Parathyroid adenoma (tissue), 2 donors: ENCODE results near the gene FXYD2.

Experiments used
- H2AFZ ChIP-seq: fragments of 300-600 bp; sonication (generic); one replicate; pipeline ENCODE4 v1.7.0; 2017; ENCODE audit warnings: antibody characterized with exemption, mild to moderate bottlenecking
- H3K27ac ChIP-seq: fragments of 300-600 bp; sonication (generic); one replicate; pipeline ENCODE4 v1.7.0; 2017
- H3K27me3 ChIP-seq: fragments of 300-600 bp; sonication (generic); one replicate; pipeline ENCODE4 v1.7.0; 2017; ENCODE audit warnings: low read length; ENCODE audit not compliant: control insufficient read depth, insufficient read depth
- H3K36me3 ChIP-seq: fragments of 300-600 bp; sonication (generic); one replicate; pipeline ENCODE4 v1.7.0; 2017; ENCODE audit warnings: low read length; ENCODE audit not compliant: control insufficient read depth, insufficient read depth
- H3K4me1 ChIP-seq: fragments of 300-600 bp; sonication (generic); one replicate; pipeline ENCODE4 v1.7.0; 2017; ENCODE audit warnings: control low read depth
- H3K4me2 ChIP-seq: fragments of 300-600 bp; sonication (generic); one replicate; pipeline ENCODE4 v1.7.0; 2017; ENCODE audit warnings: low read length
- H3K4me3 ChIP-seq: fragments of 300-600 bp; sonication (generic); one replicate; pipeline ENCODE4 v1.7.0; 2017; ENCODE audit warnings: low read depth, low read length
- H3K79me2 ChIP-seq: fragments of 300-600 bp; sonication (generic); one replicate; pipeline ENCODE4 v1.7.0; 2017; ENCODE audit warnings: control low read depth
- H3K9ac ChIP-seq: fragments of 300-600 bp; sonication (generic); one replicate; pipeline ENCODE4 v1.7.0; 2017; ENCODE audit warnings: mild to moderate bottlenecking
- H3K9me3 ChIP-seq: fragments of 300-600 bp; sonication (generic); one replicate; pipeline ENCODE4 v1.7.0; 2017; ENCODE audit warnings: low read length; ENCODE audit not compliant: control insufficient read depth
- TF ChIP-seq, protein P1 (sequence below): fragments of 300-600 bp; sonication (generic); IDR thresholded peaks from one replicate; pipeline ENCODE4 v1.7.0; 2017; ENCODE audit warnings: antibody characterized with exemption, mild to moderate bottlenecking
- donor health status: primary hyperparathyroidism.

FXYD2 gene

DNA sequence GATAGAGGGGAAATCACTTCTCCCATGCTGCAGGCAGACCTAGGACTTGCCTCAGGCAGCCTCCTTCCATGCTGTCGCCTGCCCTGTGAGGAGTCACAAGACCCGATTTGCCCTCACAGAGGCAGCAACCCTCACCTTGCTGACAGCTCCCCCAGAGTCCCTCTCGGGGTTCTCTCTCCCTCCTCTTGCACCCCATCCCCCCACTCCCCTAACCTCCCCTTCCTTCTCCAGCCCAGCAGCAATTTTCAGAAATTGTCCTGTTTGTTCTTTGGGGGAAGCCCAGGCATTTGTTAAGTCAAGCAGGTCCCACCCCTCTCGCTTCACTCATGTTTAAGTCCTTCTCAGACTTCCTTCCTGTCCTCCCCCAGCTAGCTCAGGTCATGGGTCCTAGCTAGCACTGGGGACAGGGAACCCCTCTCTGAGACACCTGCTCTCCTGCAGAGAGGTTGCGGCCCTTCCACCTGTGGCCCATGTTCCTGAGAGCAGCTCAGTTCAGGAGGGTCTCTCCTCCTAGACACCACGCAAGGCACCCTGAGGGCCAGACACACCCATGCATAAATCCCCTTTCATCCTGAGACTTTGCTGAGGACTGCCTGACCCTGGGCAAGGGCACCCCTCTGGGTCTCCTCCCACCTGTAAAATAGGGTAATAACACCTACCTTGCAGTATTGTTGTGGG, 6.3 kb upstream of the FXYD2 start:
- no peaks in the 10 kb centered on the region for H3K36me3 ChIP-seq
- no peak overlapping the region for H3K9ac ChIP-seq
- no peaks in the 10 kb centered on the region for H3K9me3 ChIP-seq
- no peak overlapping the region for H3K27ac ChIP-seq
- no peaks in the 10 kb centered on the region for H3K79me2 ChIP-seq
- H2AFZ ChIP-seq = no peak overlapping the region
- TF ChIP-seq, protein P1, sequence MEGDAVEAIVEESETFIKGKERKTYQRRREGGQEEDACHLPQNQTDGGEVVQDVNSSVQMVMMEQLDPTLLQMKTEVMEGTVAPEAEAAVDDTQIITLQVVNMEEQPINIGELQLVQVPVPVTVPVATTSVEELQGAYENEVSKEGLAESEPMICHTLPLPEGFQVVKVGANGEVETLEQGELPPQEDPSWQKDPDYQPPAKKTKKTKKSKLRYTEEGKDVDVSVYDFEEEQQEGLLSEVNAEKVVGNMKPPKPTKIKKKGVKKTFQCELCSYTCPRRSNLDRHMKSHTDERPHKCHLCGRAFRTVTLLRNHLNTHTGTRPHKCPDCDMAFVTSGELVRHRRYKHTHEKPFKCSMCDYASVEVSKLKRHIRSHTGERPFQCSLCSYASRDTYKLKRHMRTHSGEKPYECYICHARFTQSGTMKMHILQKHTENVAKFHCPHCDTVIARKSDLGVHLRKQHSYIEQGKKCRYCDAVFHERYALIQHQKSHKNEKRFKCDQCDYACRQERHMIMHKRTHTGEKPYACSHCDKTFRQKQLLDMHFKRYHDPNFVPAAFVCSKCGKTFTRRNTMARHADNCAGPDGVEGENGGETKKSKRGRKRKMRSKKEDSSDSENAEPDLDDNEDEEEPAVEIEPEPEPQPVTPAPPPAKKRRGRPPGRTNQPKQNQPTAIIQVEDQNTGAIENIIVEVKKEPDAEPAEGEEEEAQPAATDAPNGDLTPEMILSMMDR = no peak
- H3K4me1 ChIP-seq = no peaks in the 10 kb centered on the region
- no peak overlapping the region for H3K4me3 ChIP-seq
- H3K4me2 ChIP-seq = no peak overlapping the region
- no peaks in the 10 kb centered on the region for H3K27me3 ChIP-seq

GRCh38 chr11:117830072-117830471, 5.5 kb upstream of the FXYD2 start:
- Histone ChIP-seq H3K79me2 (no peaks in the 10 kb centered on the region), H3K27ac (no peak overlapping the region), H3K4me3 (no peak overlapping the region), H3K9me3 (no peaks in the 10 kb centered on the region), H3K4me1 (no peaks in the 10 kb centered on the region), H2AFZ (no peak overlapping the region), H3K36me3 (no peaks in the 10 kb centered on the region), H3K9ac (no peak overlapping the region), H3K27me3 (no peaks in the 10 kb centered on the region), H3K4me2 (no peak overlapping the region)
- TF ChIP-seq, protein P1 = no peak

- Histone ChIP-seq H3K4me3 (no peak overlapping the region), H3K9ac (no peak overlapping the region), H3K27ac (no peak overlapping the region), H3K79me2 (no peaks in the 10 kb centered on the region), H3K9me3 (no peaks in the 10 kb centered on the region), H3K27me3 (no peaks in the 10 kb centered on the region), H3K36me3 (no peaks in the 10 kb centered on the region), H3K4me2 (no peak overlapping the region), H2AFZ (no peak overlapping the region), H3K4me1 (no peaks in the 10 kb centered on the region)
- TF ChIP-seq, protein P1 = no peak
Observed at GRCh38 chr11:117829369-117829725, 4.8 kb upstream of the FXYD2 start.

DNA sequence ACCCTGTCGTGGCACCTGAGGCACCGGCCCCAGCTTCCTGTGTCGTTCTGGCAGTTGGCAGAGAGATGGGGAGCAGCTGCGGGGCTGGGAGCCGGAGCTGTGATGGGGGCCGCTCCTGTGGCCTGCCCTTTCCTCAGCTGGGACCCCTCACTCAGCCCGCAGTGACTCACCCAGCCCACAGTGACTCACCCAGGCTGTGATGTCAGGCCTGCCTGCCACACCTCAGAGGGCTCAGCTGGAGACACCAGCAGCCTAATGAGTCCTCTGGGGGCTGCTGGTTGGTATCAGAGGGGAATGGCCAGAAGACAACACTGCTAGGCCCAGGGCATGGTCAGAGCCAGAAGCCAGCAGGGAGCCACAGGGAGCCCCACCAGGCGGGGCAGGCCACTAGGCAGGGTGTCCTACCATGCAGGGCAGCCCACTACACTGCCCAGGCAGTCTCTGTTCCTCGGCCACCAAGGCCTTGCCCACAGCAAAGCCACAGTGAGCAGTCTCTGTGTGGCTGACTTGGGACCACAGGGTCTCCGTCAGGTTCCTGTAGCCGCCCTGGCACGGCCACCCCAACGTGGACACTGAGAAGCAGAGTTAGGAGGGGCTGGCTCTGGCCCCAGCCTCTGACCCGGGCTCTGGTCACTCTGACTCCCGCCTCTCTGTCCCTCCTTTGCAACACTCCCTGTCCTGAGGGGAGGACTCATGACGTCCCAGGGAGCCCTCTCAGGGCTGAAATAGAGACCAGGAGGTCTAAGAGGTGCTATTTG, 4.2 kb upstream of the FXYD2 start:
- no peaks in the 10 kb centered on the region for H3K27me3 ChIP-seq
- H3K79me2 ChIP-seq = no peaks in the 10 kb centered on the region
- no peak overlapping the region for H2AFZ ChIP-seq
- no peak overlapping the region for H3K4me2 ChIP-seq
- no peak overlapping the region for H3K27ac ChIP-seq
- H3K4me1 ChIP-seq = no peaks in the 10 kb centered on the region
- TF ChIP-seq, protein P1 = no peak
- H3K9me3 ChIP-seq = no peaks in the 10 kb centered on the region
- no peak overlapping the region for H3K4me3 ChIP-seq
- no peaks in the 10 kb centered on the region for H3K36me3 ChIP-seq
- H3K9ac ChIP-seq = no peak overlapping the region
